ENCODE data around the gene PAH.
"Not testable (repeated sequence)": the region's sequence is repeated elsewhere in the genome, so short reads cannot be mapped to it uniquely, and the experiment has no call there.

The PAH gene

GRCh38 chr12:102848832-102849231 lies 68.2 kb downstream of the PAH start:
- FAIRE-seq (no peak), DNase-seq (ENCODE audit: extremely low spot score, insufficient read length, low read depth) (no peak)

GRCh38 chr12:102847131-102847530 lies 69.9 kb downstream of the PAH start:
- DNase-seq (ENCODE audit: extremely low spot score, insufficient read length, low read depth), result no peak
- no peak for FAIRE-seq

DNA sequence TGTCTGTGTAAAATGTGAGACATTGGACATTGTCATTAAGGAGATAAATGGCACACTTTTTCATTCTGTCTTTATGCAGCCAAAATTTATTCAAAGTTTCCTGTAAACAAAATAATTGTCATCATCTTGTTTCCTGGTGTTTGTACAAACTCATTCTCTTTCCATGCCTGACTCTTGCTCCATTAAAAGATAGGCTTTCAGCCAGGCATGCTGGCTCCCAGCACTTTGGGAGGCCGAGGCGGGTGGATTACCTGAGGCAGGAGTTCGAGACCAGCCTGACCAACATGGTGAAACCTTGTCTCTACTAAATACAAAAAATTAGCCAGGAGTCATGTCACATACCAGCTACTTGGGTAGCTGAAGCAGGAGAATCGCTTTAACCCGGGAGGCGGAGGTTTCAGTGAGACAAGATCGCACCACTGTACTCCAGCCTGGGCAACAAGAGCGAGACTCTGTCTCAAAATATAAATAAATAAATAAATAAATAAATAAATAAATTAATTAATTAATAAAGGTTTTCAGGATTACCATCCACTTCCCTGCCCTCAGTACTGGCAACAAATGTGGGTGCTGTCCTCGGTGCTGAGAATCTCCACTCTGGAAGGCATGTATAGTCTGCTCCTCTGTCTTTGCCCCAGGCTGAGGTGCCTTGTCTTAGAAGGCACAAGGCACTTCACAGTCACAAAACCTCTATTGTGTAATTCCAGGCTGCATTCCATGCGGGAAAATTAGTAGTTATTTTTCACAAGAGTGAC lies 83.2 kb downstream of the PAH start:
- FAIRE-seq (no peak), DNase-seq (ENCODE audit: extremely low spot score, insufficient read length, low read depth) (no peak)

DNA sequence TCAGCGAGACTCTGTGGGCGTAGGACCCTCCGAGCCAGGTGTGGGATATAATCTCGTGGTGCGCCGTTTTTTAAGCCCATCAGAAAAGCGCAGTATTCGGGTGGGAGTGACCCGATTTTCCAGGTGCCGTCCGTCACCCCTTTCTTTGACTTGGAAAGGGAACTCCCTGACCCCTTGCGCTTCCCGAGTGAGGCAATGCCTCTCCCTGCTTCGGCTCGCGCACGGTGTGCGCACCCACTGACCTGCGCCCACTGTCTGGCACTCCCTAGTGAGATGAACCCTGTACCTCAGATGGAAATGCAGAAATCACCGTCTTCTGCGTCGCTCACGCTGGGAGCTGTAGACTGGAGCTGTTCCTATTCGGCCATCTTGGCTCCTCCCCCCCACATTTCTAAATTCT lies 84.2 kb downstream of the PAH start:
- FAIRE-seq; DNase-seq (ENCODE audit: extremely low spot score, insufficient read length, low read depth): not testable (repeated sequence)

- no peak for FAIRE-seq
- DNase-seq (ENCODE audit: extremely low spot score, insufficient read length, low read depth), result no peak
Measured at GRCh38 chr12:102824218-102824835, 92.7 kb downstream of the PAH start.

DNA sequence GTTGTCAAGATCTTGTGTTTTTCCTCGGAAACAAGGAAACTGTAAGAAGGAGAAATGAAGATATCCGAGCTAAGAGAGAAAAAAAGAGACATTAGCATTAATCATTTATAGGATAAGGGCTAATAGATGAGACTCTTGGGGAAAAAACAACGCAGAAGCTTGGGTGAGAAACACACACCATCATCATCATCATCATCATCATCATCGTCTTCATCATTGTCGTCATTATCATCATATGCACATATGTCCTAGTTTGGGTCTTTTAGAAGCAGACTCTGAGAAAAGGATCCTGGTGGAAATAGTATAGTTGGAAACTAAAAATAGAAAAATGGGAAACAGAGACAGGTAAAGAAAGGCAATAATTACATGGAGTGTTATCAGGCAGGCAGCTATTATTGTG lies 95.9 kb downstream of the PAH start:
- DNase-seq (ENCODE audit: extremely low spot score, insufficient read length, low read depth) (no peak), FAIRE-seq (no peak)

DNA sequence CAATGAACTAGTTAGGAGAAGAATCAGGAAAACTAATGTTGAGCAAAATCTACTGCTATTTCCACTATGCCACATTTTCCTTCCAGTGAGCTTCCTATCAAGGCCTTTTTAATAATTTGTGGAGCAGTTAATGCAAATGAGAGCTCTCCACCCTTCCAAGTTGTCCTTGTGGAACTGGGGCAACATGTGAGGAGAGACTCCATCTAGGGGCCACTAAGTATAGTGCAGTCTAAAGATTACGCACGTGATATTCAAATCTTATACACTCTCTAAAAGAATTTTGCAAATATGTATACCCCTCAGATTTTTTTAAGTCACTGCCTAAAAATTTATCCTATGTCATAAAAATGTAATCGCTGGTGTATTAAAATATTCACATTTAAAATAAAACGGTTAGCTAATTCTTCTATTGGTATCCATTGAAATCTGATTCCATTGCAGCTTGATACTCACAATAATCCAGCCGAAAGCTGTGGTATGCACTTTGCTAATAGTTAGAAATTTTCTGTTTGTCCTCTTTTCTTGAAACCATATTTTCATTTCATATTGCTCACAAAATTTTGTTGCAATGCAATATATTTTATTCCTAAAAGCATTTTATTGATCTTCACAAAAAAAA lies 100.1 kb downstream of the PAH start:
- DNase-seq (ENCODE audit: extremely low spot score, insufficient read length, low read depth), result no peak
- no peak for FAIRE-seq

DNA sequence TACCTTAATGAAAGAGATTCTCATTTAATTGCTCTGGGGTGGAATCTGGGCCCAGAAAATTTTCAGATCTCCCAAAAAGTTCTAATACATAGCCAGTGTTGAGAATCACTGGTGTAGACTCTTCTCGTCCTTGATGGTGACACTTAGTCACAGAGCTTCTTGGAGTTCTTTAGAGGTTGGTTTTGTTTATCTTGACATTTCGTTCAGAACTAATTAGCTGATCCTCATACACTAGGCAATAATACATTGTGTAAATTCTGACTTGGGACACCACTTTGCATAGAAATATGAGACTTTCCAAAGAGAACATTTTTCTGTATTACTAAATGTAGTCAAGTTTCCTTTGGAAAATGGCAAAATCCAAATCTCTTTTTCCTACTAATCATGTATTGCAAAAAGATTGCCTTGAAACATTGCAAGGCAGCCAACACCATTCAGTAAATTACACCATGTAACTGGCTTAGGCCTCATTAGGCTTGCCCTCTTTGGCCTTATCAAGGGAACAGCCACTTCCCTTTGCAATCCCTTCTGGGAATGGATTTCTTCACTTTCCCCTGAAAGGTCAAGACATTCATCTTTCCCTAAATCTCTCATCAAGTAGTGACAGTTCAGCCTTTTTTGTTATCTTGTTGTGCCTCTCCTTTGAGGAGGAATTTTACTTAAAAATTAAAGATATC lies 102.2 kb downstream of the PAH start:
- FAIRE-seq, result no peak

DNA sequence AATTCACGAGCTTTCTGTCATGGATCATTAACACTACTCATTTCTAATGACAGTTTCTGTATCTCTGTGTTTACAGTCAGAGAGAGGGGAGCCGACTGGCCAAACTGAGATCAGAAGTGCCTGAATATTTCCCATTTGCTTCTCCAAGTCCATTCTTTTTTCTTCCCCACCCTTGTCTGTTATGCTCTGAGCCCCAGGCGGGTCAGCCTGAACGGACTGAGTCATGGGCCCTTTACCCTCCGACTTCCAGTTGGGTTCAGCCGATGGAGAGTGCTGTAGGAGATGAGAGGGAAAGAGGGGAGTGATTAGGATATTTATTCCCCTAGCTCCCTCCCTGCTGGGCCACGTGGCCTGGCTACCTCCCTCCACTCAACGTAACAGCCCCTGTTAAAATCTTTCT lies 104.7 kb downstream of the PAH start:
- no peak for FAIRE-seq

More for the DNA sequence above, 102.2 kb downstream of the PAH start:
- DNase-seq (ENCODE audit: extremely low spot score, insufficient read length, low read depth), result no peak

DNA sequence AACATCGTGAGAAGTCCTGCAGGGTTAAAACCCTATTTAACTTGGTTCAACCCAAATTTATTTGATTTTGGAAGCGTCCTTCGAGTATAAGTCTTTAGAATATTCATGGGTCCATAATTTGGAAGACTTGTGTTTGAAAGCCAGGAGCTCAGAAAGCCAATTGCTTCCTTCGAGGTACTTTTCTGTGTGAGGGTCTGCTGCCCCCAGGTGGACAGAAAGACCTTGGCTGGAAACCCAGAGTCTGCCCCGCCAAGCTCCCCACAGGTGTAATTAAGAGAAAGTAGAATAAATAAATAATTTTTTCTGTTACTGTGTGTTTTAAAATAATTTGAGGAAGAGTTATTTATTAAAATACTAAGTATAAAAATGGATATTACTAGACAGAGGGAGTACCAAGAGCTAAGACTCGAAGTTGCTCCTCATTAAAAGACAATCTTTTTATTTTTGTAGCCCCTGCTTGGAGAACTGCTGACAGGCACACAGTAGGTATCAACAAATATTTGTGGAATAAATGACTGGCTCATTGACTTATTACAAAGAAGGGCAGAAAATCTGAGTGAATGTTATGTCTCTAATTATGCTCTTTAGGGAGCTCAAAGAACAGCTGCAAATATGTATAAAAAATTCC lies 105.8 kb downstream of the PAH start:
- DNase-seq (ENCODE audit: extremely low spot score, insufficient read length, low read depth) (no peak), FAIRE-seq (no peak)

More for the DNA sequence above, 104.7 kb downstream of the PAH start:
- DNase-seq (ENCODE audit: extremely low spot score, insufficient read length, low read depth), result no peak

DNA sequence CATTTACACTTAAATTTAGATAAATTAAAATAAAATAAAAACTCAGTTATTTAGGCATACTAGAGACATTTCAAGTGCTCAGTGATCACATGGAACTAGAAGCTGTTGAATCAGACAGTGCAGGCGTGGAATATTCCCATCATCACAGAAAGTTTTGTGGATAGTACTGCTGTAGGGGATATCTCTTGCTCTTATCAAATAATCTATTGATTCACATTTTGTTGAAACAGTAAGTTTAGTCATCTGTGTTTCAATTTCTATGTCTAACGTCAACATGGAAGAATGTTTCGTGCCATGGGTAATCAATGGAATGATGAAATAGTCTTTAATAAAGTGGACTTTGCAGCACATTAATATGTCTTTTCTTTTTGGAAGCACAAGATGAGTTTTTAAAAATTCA lies 108.6 kb downstream of the PAH start:
- DNase-seq (ENCODE audit: extremely low spot score, insufficient read length, low read depth) (no peak), FAIRE-seq (no peak)

GRCh38 chr12:102806592-102806991 lies 110.5 kb downstream of the PAH start:
- FAIRE-seq, result no peak

GRCh38 chr12:102806110-102806509 lies 110.9 kb downstream of the PAH start:
- no peak for FAIRE-seq

More at GRCh38 chr12:102806592-102806991, 110.5 kb downstream of the PAH start:
- no peak for DNase-seq (ENCODE audit: extremely low spot score, insufficient read length, low read depth)

DNA sequence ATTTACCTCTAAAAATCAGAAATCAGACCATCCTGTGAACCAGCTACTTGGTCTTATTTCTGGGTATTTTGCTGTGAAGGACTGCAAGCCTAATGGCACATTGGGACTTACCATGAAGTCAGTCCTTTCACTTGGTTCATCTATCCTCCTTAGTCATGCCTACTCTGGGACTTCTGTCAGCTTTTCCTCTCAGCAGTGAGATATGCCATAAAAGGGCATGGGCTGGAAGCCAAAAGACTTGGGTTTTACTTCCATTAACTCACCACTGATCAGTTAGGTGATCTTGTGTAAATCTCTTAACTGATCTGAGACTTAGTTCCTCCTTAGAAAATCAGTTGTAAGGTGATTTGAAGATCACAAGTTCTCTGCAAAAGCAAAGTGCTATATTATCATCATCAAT lies 116.5 kb downstream of the PAH start:
- FAIRE-seq (no peak), DNase-seq (ENCODE audit: extremely low spot score, insufficient read length, low read depth) (no peak)

More at GRCh38 chr12:102806110-102806509, 110.9 kb downstream of the PAH start:
- no peak for DNase-seq (ENCODE audit: extremely low spot score, insufficient read length, low read depth)

- FAIRE-seq (no peak), DNase-seq (ENCODE audit: extremely low spot score, insufficient read length, low read depth) (no peak)
Measured at GRCh38 chr12:102799229-102799628, 117.8 kb downstream of the PAH start.

DNA sequence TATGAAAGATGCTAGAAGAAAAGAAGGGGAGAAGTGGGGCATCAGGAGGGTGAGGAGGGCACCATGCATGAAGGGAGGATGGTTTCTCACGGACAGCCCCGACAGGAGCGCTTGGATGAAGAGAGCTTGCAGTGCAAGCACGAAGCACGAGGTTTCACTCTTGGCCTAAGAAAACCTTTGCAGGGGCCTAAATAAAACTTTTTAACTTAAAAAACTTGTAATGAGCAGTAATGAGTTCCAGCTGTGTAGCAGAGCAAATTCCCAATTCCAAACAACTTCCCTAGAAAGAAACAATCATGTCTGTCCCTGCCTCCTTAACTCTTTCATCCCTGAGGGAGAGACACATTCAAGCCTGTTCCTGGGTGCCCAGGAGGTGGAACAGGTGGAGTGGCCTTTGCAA lies 119.5 kb downstream of the PAH start:
- FAIRE-seq (no peak), DNase-seq (ENCODE audit: extremely low spot score, insufficient read length, low read depth) (no peak)

- DNase-seq (ENCODE audit: extremely low spot score, insufficient read length, low read depth), result no peak
- no peak for FAIRE-seq
Measured at GRCh38 chr12:102793921-102794320, 123.1 kb downstream of the PAH start.
